ELR (cell line): ENCODE measurements around the gene JPH4.
"Not testable (repeated sequence)": the region's sequence is repeated elsewhere in the genome, so short reads cannot be mapped to it uniquely, and the experiment has no call there.

Experiments used
- DNase-seq: peaks from one replicate; pipeline ENCODE4 v3.0.0-alpha.2; 2015; ENCODE audit warnings: low read depth

Gene JPH4

GRCh38 chr14:23578560-23579310 lies at the start of gene JPH4:
Gene JPH4 (minus strand): TSS chr14:23578790. CDS start chr14:23577453, 1,337 bp downstream.
- DNase-seq: peak; percentile 32

- DNase-seq: no peak
These were observed 49.4 kb upstream of the JPH4 start for GRCh38 chr14:23627961-23628360.

GRCh38 chr14:23626946-23627345 lies 48.4 kb upstream of the JPH4 start:
- DNase-seq: no peak

- no peak for DNase-seq
These were observed 46.3 kb upstream of the JPH4 start for GRCh38 chr14:23624830-23625404.

GRCh38 chr14:23623962-23624361 lies 45.4 kb upstream of the JPH4 start:
- DNase-seq: no peak

GRCh38 chr14:23622990-23623389 lies 44.4 kb upstream of the JPH4 start:
- no peak for DNase-seq

GRCh38 chr14:23621932-23622730 lies 43.5 kb upstream of the JPH4 start:
- DNase-seq: no peak

GRCh38 chr14:23621204-23621931 lies 42.8 kb upstream of the JPH4 start:
- no peak for DNase-seq

- DNase-seq: no peak
These were observed 41.6 kb upstream of the JPH4 start for GRCh38 chr14:23620177-23620702.

- DNase-seq: no peak
These were observed 39.9 kb upstream of the JPH4 start for GRCh38 chr14:23618415-23618988.

- DNase-seq: no peak
These were observed 38.9 kb upstream of the JPH4 start for GRCh38 chr14:23617539-23617938.

GRCh38 chr14:23615856-23616255 lies 37.3 kb upstream of the JPH4 start:
- no peak for DNase-seq

GRCh38 chr14:23614395-23614828 lies 35.8 kb upstream of the JPH4 start:
- DNase-seq: no peak

- DNase-seq: no peak
These were observed 34.9 kb upstream of the JPH4 start for GRCh38 chr14:23613242-23614070.

GRCh38 chr14:23612802-23613201 lies 34.2 kb upstream of the JPH4 start:
- DNase-seq: no peak

- no peak for DNase-seq
These were observed 33.8 kb upstream of the JPH4 start for GRCh38 chr14:23612354-23612732.

- no peak for DNase-seq
These were observed 32.3 kb upstream of the JPH4 start for GRCh38 chr14:23610815-23611289.

- no peak for DNase-seq
These were observed 31.7 kb upstream of the JPH4 start for GRCh38 chr14:23610090-23610814.

GRCh38 chr14:23609411-23610089 lies 31.0 kb upstream of the JPH4 start:
- not testable (repeated sequence) for DNase-seq
